PFSK-1 (cell line): ENCODE measurements around the gene APLP1.

Experiments used
- FOXP2 ChIP-seq: optimal IDR thresholded peaks from 2 replicates; pipeline ENCODE3; 2011; ENCODE audit warnings: borderline replicate concordance, control low read depth, inconsistent platforms; ENCODE audit not compliant: insufficient read depth; ENCODE audit errors: extremely low read length, extremely low read depth
- POLR2AphosphoS5 ChIP-seq: IDR thresholded peaks from 2 replicates; pipeline ENCODE4 v1.6.1; 2012; ENCODE audit warnings: low read depth, mild to moderate bottlenecking, control low read depth, low read length, moderate library complexity
- SIN3A ChIP-seq: IDR thresholded peaks from 2 replicates; pipeline ENCODE4 v1.6.1; 2012; ENCODE audit warnings: mild to moderate bottlenecking, low read length, moderate library complexity, borderline replicate concordance; ENCODE audit not compliant: insufficient read depth
- TAF1 ChIP-seq: IDR thresholded peaks from 2 replicates; pipeline ENCODE4 v1.6.1; 2012; ENCODE audit warnings: low read length, control low read depth, borderline replicate concordance; ENCODE audit not compliant: insufficient read depth
- TF ChIP-seq, protein P1 (sequence below), 2 experiments: IDR thresholded peaks; 2 replicates each; pipeline versions ENCODE4 v1.6.1 to v1.8.0; 2011 to 2012; ENCODE audit warnings: low read depth in 2 of 2, low read length in 2 of 2, control low read depth in 1 of 2, inconsistent platforms in 1 of 2, mild to moderate bottlenecking in 1 of 2, moderate library complexity in 1 of 2; ENCODE audit not compliant: insufficient read depth in 1 of 2

DNA sequence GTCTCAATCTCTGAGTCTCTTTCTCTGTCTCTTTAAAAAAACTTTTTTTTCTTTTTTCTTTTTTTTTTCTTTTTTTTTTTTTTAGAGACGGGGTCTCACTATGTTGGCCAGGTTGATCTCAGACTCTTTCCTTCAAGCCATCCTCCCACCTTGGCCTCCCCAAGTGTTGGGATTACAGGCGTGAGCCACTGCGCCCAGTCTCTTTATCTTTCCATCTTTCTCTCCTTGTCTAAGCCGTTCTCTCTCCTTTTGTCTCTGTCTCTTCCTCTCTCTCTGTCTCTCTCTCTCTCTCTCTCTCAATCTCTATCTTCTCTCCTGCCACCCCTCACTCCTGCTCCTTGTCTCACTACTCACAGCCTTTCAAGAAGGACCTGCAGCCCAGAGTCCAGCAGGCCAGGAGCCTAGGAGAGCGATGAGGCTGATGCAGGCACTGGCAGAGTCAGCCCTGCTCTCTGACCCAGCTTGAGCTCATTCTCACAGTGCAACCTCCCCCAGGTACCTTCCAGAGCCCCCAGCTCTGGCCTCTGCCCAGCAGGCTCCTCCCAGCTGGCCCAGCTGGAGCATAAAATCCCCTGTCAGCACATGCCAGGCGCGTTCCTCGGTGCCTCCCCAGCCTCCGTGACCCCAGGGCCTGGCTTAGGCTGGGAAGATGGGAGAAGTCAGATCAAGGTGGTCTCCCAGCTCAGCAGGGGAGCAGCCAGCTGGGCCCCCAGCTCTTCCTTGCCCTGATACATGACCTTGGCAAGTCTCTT, 16.2 kb upstream of the APLP1 start, which contains the start of gene NPHS1:
- TF ChIP-seq POLR2AphosphoS5 = no peak
- no peak for TF ChIP-seq TAF1
- TF ChIP-seq, protein P1, sequence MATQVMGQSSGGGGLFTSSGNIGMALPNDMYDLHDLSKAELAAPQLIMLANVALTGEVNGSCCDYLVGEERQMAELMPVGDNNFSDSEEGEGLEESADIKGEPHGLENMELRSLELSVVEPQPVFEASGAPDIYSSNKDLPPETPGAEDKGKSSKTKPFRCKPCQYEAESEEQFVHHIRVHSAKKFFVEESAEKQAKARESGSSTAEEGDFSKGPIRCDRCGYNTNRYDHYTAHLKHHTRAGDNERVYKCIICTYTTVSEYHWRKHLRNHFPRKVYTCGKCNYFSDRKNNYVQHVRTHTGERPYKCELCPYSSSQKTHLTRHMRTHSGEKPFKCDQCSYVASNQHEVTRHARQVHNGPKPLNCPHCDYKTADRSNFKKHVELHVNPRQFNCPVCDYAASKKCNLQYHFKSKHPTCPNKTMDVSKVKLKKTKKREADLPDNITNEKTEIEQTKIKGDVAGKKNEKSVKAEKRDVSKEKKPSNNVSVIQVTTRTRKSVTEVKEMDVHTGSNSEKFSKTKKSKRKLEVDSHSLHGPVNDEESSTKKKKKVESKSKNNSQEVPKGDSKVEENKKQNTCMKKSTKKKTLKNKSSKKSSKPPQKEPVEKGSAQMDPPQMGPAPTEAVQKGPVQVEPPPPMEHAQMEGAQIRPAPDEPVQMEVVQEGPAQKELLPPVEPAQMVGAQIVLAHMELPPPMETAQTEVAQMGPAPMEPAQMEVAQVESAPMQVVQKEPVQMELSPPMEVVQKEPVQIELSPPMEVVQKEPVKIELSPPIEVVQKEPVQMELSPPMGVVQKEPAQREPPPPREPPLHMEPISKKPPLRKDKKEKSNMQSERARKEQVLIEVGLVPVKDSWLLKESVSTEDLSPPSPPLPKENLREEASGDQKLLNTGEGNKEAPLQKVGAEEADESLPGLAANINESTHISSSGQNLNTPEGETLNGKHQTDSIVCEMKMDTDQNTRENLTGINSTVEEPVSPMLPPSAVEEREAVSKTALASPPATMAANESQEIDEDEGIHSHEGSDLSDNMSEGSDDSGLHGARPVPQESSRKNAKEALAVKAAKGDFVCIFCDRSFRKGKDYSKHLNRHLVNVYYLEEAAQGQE (IDR thresholded peaks at IDR 0.05; ENCODE audit: insufficient read depth in 1 of 2, low read depth in 2 of 2, low read length in 2 of 2) = no peak
- TF ChIP-seq SIN3A = no peak
- no peak for TF ChIP-seq FOXP2
